GM06990 (cell line): Measurements from ENCODE around the gene GALNT14.

Experiments used
- DNase-seq: peaks from one replicate; pipeline ENCODE4 v3.0.0-alpha.2; 2011; ENCODE audit not compliant: insufficient read length; ENCODE audit errors: extremely low read depth
- H3K27me3 ChIP-seq: replicated peaks from 2 replicates; pipeline ENCODE4 v1.6.0; 2011; ENCODE audit warnings: low read length; ENCODE audit not compliant: control insufficient read depth, insufficient read depth
- H3K36me3 ChIP-seq: 2 replicates; pipeline ENCODE4 v1.5.1; 2011; ENCODE audit warnings: low read length; ENCODE audit not compliant: control insufficient read depth, insufficient read depth
- H3K4me3 ChIP-seq: replicated peaks from 2 replicates; pipeline ENCODE4 v1.5.1; 2011; ENCODE audit warnings: low read depth, mild to moderate bottlenecking, control low read depth, low read length
- CTCF ChIP-seq: IDR thresholded peaks from 2 replicates; pipeline ENCODE4 v1.5.1; 2011; ENCODE audit warnings: low read length, control low read depth, mild to moderate bottlenecking, inconsistent platforms; ENCODE audit not compliant: insufficient read depth, poor library complexity, severe bottlenecking

Gene GALNT14

GRCh38 chr2:31002537-31003150, 135.6 kb downstream of the GALNT14 start:
- Histone ChIP-seq H3K4me3 (no peak overlapping the region), H3K36me3 (no peaks in the 10 kb centered on the region), H3K27me3 (peaks cover 4% of the 10 kb centered on the region)
- TF ChIP-seq CTCF, result no peak
- no peak for DNase-seq

GRCh38 chr2:31000970-31001369, 137.3 kb downstream of the GALNT14 start:
- no peak for TF ChIP-seq CTCF
- H3K4me3 ChIP-seq, result no peak overlapping the region
- no peaks in the 10 kb centered on the region for H3K36me3 ChIP-seq
- DNase-seq, result no peak
- H3K27me3 ChIP-seq, result peaks cover 7% of the 10 kb centered on the region

DNA sequence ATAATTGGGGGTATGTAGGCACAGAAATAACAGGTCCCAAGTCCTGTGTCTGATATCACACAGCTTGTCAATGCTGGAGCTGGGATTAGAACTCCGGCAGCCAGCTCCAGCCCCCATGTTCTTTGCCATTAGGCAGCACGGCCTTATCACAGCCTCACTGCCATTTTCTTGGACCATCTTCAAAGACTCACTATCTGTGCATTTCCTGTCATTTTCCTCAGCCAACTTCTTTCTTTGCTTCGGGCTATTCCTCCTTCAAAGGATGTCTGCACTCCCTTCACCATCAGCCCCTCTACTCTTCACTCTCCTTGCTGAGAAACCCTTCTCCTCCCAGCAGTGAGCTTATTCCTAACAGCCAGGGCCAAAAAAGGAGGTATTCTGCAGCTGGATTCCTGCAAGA, 139.6 kb downstream of the GALNT14 start:
- DNase-seq, result no peak
- Histone ChIP-seq H3K27me3 (peaks cover 3% of the 10 kb centered on the region), H3K36me3 (no peaks in the 10 kb centered on the region), H3K4me3 (no peak overlapping the region)
- TF ChIP-seq CTCF, result no peak

GRCh38 chr2:30997979-30998378, 140.3 kb downstream of the GALNT14 start:
- no peak for TF ChIP-seq CTCF
- Histone ChIP-seq H3K27me3 (peaks cover 4% of the 10 kb centered on the region), H3K4me3 (no peak overlapping the region), H3K36me3 (no peaks in the 10 kb centered on the region)
- DNase-seq, result no peak

- no peaks in the 10 kb centered on the region for H3K36me3 ChIP-seq
- no peak overlapping the region for H3K4me3 ChIP-seq
- no peak for DNase-seq
- no peak for TF ChIP-seq CTCF
- peaks cover 4% of the 10 kb centered on the region; the same call in 1 of the 2 replicates for H3K27me3 ChIP-seq
Observed at GRCh38 chr2:30994227-30995056, 143.8 kb downstream of the GALNT14 start.
